HCT116 (cell line): ENCODE data around the gene STK35. TPM values are rescaled to one million over a fixed set of nuclear protein-coding genes. Genes with fewer than 3 reads are reported as not detected.

Experiments
- ATAC-seq: fragments of 200-7000 bp; cut with Tn5 transposase; 2 replicates; pipeline ENCODE4 v1.9.1; 2020; ENCODE audit warnings: mild to moderate bottlenecking, moderate library complexity
- BruUV-seq: library from RNA; stranded (reverse); fragments of 400-500 nt; replicated peaks from 2 replicates; lab custom pipeline; 2021; lab: Mats Ljungman, UMichigan
- CTCF ChIA-PET: fragments of 300-600 bp; sonication (Branson Sonifier 250); formaldehyde crosslinking; loops from one replicate; lab custom pipeline; 2021; ENCODE audit warnings: antibody characterized with exemption; lab: Charles Lee
- POLR2A ChIA-PET: fragments of 300-600, 350-600 bp; sonication (Branson Sonifier 250); formaldehyde crosslinking; loops from one replicate; lab custom pipeline; 2021; ENCODE audit warnings: antibody characterized with exemption; lab: Charles Lee
- RAD21 ChIA-PET, 2 experiments: fragments of 300-600 bp; sonication (Branson Sonifier 250); formaldehyde crosslinking; loops; one replicate each; lab custom pipeline; 2023; ENCODE audit warnings: low total read pairs in 2 of 2; ENCODE audit not compliant: uncharacterized antibody in 2 of 2, unreplicated experiment in 2 of 2, low non-redundant PET in 1 of 2; lab: Charles Lee
- DNase-seq: peaks from one replicate; pipeline ENCODE4 v3.0.0-alpha.2; 2010; ENCODE audit warnings: low read depth, low spot score
- H2AFZ ChIP-seq: fragments of 200-600 bp; shearing (Covaris generic), sonication (generic); 2 replicates; pipeline ENCODE4 v1.6.1; 2017; ENCODE audit warnings: low read depth, mixed run types, mixed read lengths, antibody characterized with exemption, low read length; ENCODE audit not compliant: poor library complexity, severe bottlenecking
- H3K27ac ChIP-seq: 2 replicates; pipeline ENCODE4 v1.5.1; 2012; ENCODE audit warnings: low read depth, low read length
- H3K27me3 ChIP-seq: fragments of 200-600 bp; sonication (generic); 2 replicates; pipeline ENCODE4 v1.6.1; 2016; ENCODE audit warnings: mixed run types, low read length, mixed read lengths; ENCODE audit not compliant: insufficient read depth
- H3K36me3 ChIP-seq, 2 experiments: fragments of 200-500 bp in 1 of 2; fragments of 200-600 bp in 1 of 2; sonication (Bioruptor generic) in 1 of 2; sonication (generic) in 1 of 2; 2 replicates each; pipeline versions ENCODE4 v1.5.1 to v1.6.1; 2014 to 2016; ENCODE audit warnings: low read length in 2 of 2, inconsistent platforms in 1 of 2, mixed read lengths in 1 of 2, mixed run types in 1 of 2; ENCODE audit not compliant: insufficient read depth in 2 of 2, control insufficient read depth in 1 of 2
- H3K4me1 ChIP-seq, 2 experiments: fragments of 200-600 bp in 1 of 2; sonication (generic) in 1 of 2; 2 replicates each; pipeline versions ENCODE4 v1.5.1 to v1.6.1; 2012 to 2017; ENCODE audit warnings: low read length in 2 of 2, inconsistent platforms in 1 of 2, mild to moderate bottlenecking in 1 of 2, mixed read lengths in 1 of 2, mixed run types in 1 of 2, moderate library complexity in 1 of 2; ENCODE audit not compliant: insufficient read depth in 2 of 2, control insufficient read depth in 1 of 2
- H3K4me2 ChIP-seq: fragments of 200-600 bp; sonication (generic); 2 replicates; pipeline ENCODE4 v1.6.1; 2017; ENCODE audit warnings: mixed run types, low read length, mixed read lengths
- H3K4me3 ChIP-seq, 2 experiments: fragments of 200-600 bp in 1 of 2; sonication (generic) in 1 of 2; replicated peaks in 1 of 2; 2 replicates each; pipeline ENCODE4 v1.5.1; 2011 to 2016; ENCODE audit warnings: low read length in 2 of 2, control low read depth in 1 of 2, low read depth in 1 of 2, mild to moderate bottlenecking in 1 of 2, mixed read lengths in 1 of 2, mixed run types in 1 of 2
- H3K79me2 ChIP-seq: fragments of 200-600 bp; sonication (generic); 2 replicates; pipeline ENCODE4 v1.6.1; 2017; ENCODE audit warnings: mild to moderate bottlenecking, mixed run types, low read length, moderate library complexity, mixed read lengths; ENCODE audit not compliant: insufficient read depth
- H3K9ac ChIP-seq: fragments of 200-600 bp; sonication (generic); 2 replicates; pipeline ENCODE4 v1.6.1; 2016; ENCODE audit warnings: low read length, mixed read lengths
- H3K9me2 ChIP-seq: fragments of 200-600 bp; sonication (generic), shearing (Covaris generic); 2 replicates; pipeline ENCODE4 v1.6.1; 2017; ENCODE audit warnings: mixed run types, mild to moderate bottlenecking, moderate library complexity; ENCODE audit not compliant: insufficient read depth
- H3K9me3 ChIP-seq, 2 experiments: fragments of 200-500 bp in 1 of 2; fragments of 200-600 bp in 1 of 2; sonication (Bioruptor generic) in 1 of 2; sonication (generic) in 1 of 2; 2 replicates each; pipeline ENCODE4 v1.6.1; 2014 to 2017; ENCODE audit warnings: low read length in 2 of 2, mixed read lengths in 2 of 2, inconsistent platforms in 1 of 2, low read depth in 1 of 2, mild to moderate bottlenecking in 1 of 2, mixed run types in 1 of 2, moderate library complexity in 1 of 2; ENCODE audit not compliant: control insufficient read depth in 1 of 2, insufficient read depth in 1 of 2
- H4K20me1 ChIP-seq: fragments of 200-600 bp; sonication (generic), shearing (Covaris generic); 2 replicates; pipeline ENCODE4 v1.6.1; 2017; ENCODE audit warnings: mixed run types, mild to moderate bottlenecking, moderate library complexity; ENCODE audit not compliant: insufficient read depth
- CBX3 ChIP-seq: IDR thresholded peaks from 2 replicates; pipeline ENCODE4 v1.6.1; 2012; ENCODE audit warnings: low read depth
- CEBPB ChIP-seq: IDR thresholded peaks from 2 replicates; pipeline ENCODE4 v1.6.1; 2012; ENCODE audit warnings: low read depth
- ELF1 ChIP-seq: IDR thresholded peaks from 2 replicates; pipeline ENCODE4 v1.6.1; 2012; ENCODE audit warnings: low read depth, borderline replicate concordance
- EZH2 ChIP-seq: fragments of 200-600 bp; sonication (generic); IDR thresholded peaks from 2 replicates; pipeline ENCODE4 v1.6.1; 2017; ENCODE audit warnings: antibody characterized with exemption, mixed run types
- JUND ChIP-seq: IDR thresholded peaks from 2 replicates; pipeline ENCODE4 v1.6.1; 2012
- MAX ChIP-seq: IDR thresholded peaks from 2 replicates; pipeline ENCODE4 v1.6.1; 2012
- POLR2A ChIP-seq: IDR thresholded peaks from 2 replicates; pipeline ENCODE4 v1.7.0; 2011; ENCODE audit warnings: borderline replicate concordance; ENCODE audit not compliant: insufficient read depth, insufficient read length; ENCODE audit errors: extremely low read depth
- POLR2AphosphoS5 ChIP-seq: IDR thresholded peaks from 2 replicates; pipeline ENCODE4 v1.6.1; 2011; ENCODE audit warnings: mild to moderate bottlenecking, low read depth, low read length, moderate library complexity
- RAD21 ChIP-seq: IDR thresholded peaks from 2 replicates; pipeline ENCODE4 v1.6.1; 2012; ENCODE audit warnings: low read depth, mild to moderate bottlenecking
- SIN3A ChIP-seq: IDR thresholded peaks from 2 replicates; pipeline ENCODE4 v1.6.1; 2012; ENCODE audit warnings: low read depth
- YY1 ChIP-seq: IDR thresholded peaks from 2 replicates; pipeline ENCODE4 v1.6.1; 2011; ENCODE audit warnings: low read length, low read depth, moderate library complexity, mild to moderate bottlenecking; ENCODE audit not compliant: insufficient replicate concordance; ENCODE audit errors: extremely low read depth
- ZBTB33 ChIP-seq: IDR thresholded peaks from 2 replicates; pipeline ENCODE4 v1.6.1; 2011; ENCODE audit warnings: mild to moderate bottlenecking, low read length, moderate library complexity; ENCODE audit not compliant: insufficient replicate concordance; ENCODE audit errors: extremely low read depth
- ZFX ChIP-seq: fragments of 450-650 bp; IDR thresholded peaks from 2 replicates; pipeline ENCODE4 v1.6.1; 2017
- intact Hi-C: fragments of 100-400 bp; cut with micrococcal nuclease; formaldehyde crosslinking; loops from 2 replicates; pipeline ENCODE4 v1.10.0; 2022
- total RNA-seq: library from RNA; stranded (reverse); gene quantifications from one replicate; pipeline ENCODE4 v1.2.1, GENCODE V29; 2021; ENCODE audit not compliant: unreplicated experiment

STK35 gene
- total RNA-seq, 1 experiment from 2014 or later, result 32.8 TPM

- ChIA-PET CTCF (interaction anchor here (1.4 to 2.7 kb wide), 2 partner anchors 8 to 202 kb away, joined by 3 to 15 read pairs; no protein-coding TSS in a partner anchor), POLR2A (interaction anchor here (0.8 kb wide), 1 partner anchor 9 kb away, joined by 4 read pairs; no protein-coding TSS in a partner anchor), RAD21 (no interaction called here)
- no peaks in the 10 kb centered on the region for H3K9me3 ChIP-seq
- DNase-seq, result peak; percentile 91
- ATAC-seq, result peak; percentile 83
- peak overlapping the region; percentile 95 for H3K27ac ChIP-seq
- BruUV-seq, result no TSS peak
- H3K79me2 ChIP-seq, result peaks cover 43% of the 10 kb centered on the region
- H3K4me2 ChIP-seq, result peak overlapping the region; percentile 84
- TF ChIP-seq JUND (peak; percentile 81), EZH2 (no peak), MAX (peak; percentile 46), ZFX (peak; percentile 33; the same call in 1 of the 2 replicates), ELF1 (peak; percentile 86), SIN3A (peak; percentile 66), YY1 (peak; percentile 28), RAD21 (no peak), ZBTB33 (no peak), CBX3 (no peak; the same call in 1 of the 2 replicates), POLR2AphosphoS5 (peak; percentile 66), CEBPB (no peak), POLR2A (peak; percentile 85)
- H3K36me3 ChIP-seq, result peaks cover 4 to 17% of the 10 kb centered on the region in 2 experiments; a peak in 2 of 4 replicates
- no peaks in the 10 kb centered on the region for H3K9me2 ChIP-seq
- intact Hi-C loops, result loop anchor here (5.0 kb wide), 1 partner anchor 70 kb away; no protein-coding TSS in a partner anchor
- peak overlapping the region; percentile 85 for H3K9ac ChIP-seq
- H3K27me3 ChIP-seq, result no peaks in the 10 kb centered on the region
- no peaks in the 10 kb centered on the region for H4K20me1 ChIP-seq
- H3K4me1 ChIP-seq, result peaks cover 15 to 24% of the 10 kb centered on the region in 2 experiments
- peak overlapping the region; percentile 48 for H2AFZ ChIP-seq
- H3K4me3 ChIP-seq, result peak overlapping the region; percentile 84 to 97
Observed at GRCh38 chr20:2101865-2102584, 398 bp downstream of the STK35 start.
